Mesendoderm (in vitro differentiated cells): Measurements from ENCODE around the gene RAB36.

ENCODE experiments used
- DNase-seq: peaks from one replicate; pipeline ENCODE4 v3.0.0; 2013
- H2AK5ac ChIP-seq: 2 replicates; pipeline ENCODE4 v1.6.1; 2013; ENCODE audit warnings: low read length, inconsistent platforms
- H2BK120ac ChIP-seq: 2 replicates; pipeline ENCODE4 v1.6.1; 2013; ENCODE audit warnings: low read depth, mild to moderate bottlenecking, low read length, moderate library complexity, mixed read lengths
- H2BK15ac ChIP-seq: replicated peaks from 2 replicates; pipeline ENCODE4 v1.6.1; 2013; ENCODE audit warnings: low read depth, mild to moderate bottlenecking, moderate library complexity
- H2BK5ac ChIP-seq: 2 replicates; pipeline ENCODE4 v1.6.1; 2013; ENCODE audit warnings: low read length, inconsistent platforms
- H3K18ac ChIP-seq: 2 replicates; pipeline ENCODE4 v1.6.1; 2013; ENCODE audit warnings: mild to moderate bottlenecking, low read length, mixed read lengths
- H3K23ac ChIP-seq: one replicate; pipeline ENCODE4 v1.6.1; 2013; ENCODE audit warnings: low read length
- H3K27ac ChIP-seq: 2 replicates; pipeline ENCODE4 v1.5.1; 2013; ENCODE audit warnings: low read depth, mild to moderate bottlenecking, inconsistent platforms, low read length, moderate library complexity
- H3K27me3 ChIP-seq: 2 replicates; pipeline ENCODE4 v1.6.1; 2013; ENCODE audit warnings: low read length, control low read depth, mild to moderate bottlenecking, inconsistent platforms; ENCODE audit not compliant: insufficient read depth, poor library complexity
- H3K36me3 ChIP-seq: 2 replicates; pipeline ENCODE4 v1.6.1; 2013; ENCODE audit warnings: low read length, inconsistent platforms; ENCODE audit not compliant: control insufficient read depth, insufficient read depth
- H3K4ac ChIP-seq: one replicate; pipeline ENCODE4 v1.6.1; 2013; ENCODE audit warnings: low read depth, mild to moderate bottlenecking, low read length, moderate library complexity
- H3K4me1 ChIP-seq: 2 replicates; pipeline ENCODE4 v1.6.1; 2013; ENCODE audit warnings: low read depth, low read length, inconsistent platforms; ENCODE audit not compliant: control insufficient read depth
- H3K4me2 ChIP-seq: 2 replicates; pipeline ENCODE4 v1.6.1; 2013; ENCODE audit warnings: low read length
- H3K4me3 ChIP-seq: 2 replicates; pipeline ENCODE4 v1.5.1; 2013; ENCODE audit warnings: mild to moderate bottlenecking, low read length
- H3K56ac ChIP-seq: one replicate; pipeline ENCODE4 v1.6.1; 2013; ENCODE audit warnings: low read length
- H3K79me1 ChIP-seq: 2 replicates; pipeline ENCODE4 v1.6.1; 2013; ENCODE audit warnings: low read length, inconsistent platforms
- H3K79me2 ChIP-seq: 2 replicates; pipeline ENCODE4 v1.6.1; 2013; ENCODE audit warnings: mild to moderate bottlenecking, low read length; ENCODE audit not compliant: control insufficient read depth, insufficient read depth
- H3K9ac ChIP-seq: 2 replicates; pipeline ENCODE4 v1.6.1; 2013; ENCODE audit warnings: low read length, inconsistent platforms
- H4K5ac ChIP-seq: one replicate; pipeline ENCODE4 v1.6.1; 2013; ENCODE audit warnings: low read length
- H4K8ac ChIP-seq: one replicate; pipeline ENCODE4 v1.6.1; 2013; ENCODE audit warnings: low read depth, mild to moderate bottlenecking, control low read depth, low read length, moderate library complexity
- WGBS: extraction: QIAGEN DNeasy Blood & Tissue Kit; methylation state at CpG from one replicate; pipeline ENCODE4 v1.1.7; 2013; ENCODE audit warnings: low lambda C conversion rate, missing lambda C conversion rate; ENCODE audit not compliant: insufficient coverage; ENCODE audit errors: extremely low coverage; 5-methylcytosine and 5-hydroxymethylcytosine counted together

The RAB36 gene

GRCh38 chr22:23184764-23185113, 39.5 kb downstream of the RAB36 start:
- peaks cover 26% of the 10 kb centered on the region for H3K79me1 ChIP-seq
- H3K18ac ChIP-seq = no peak overlapping the region
- H3K4me1 ChIP-seq = peaks cover 21% of the 10 kb centered on the region
- H3K4ac ChIP-seq = no peak overlapping the region
- H3K56ac ChIP-seq = no peak overlapping the region
- no peak overlapping the region for H3K27ac ChIP-seq
- no peak overlapping the region for H3K4me2 ChIP-seq
- no peak overlapping the region for H2BK15ac ChIP-seq
- H3K36me3 ChIP-seq = no peaks in the 10 kb centered on the region
- H3K23ac ChIP-seq = no peak overlapping the region
- H2BK120ac ChIP-seq = no peak overlapping the region
- no peak overlapping the region for H3K4me3 ChIP-seq
- no peak overlapping the region for H2BK5ac ChIP-seq
- H3K27me3 ChIP-seq = no peaks in the 10 kb centered on the region
- no peak overlapping the region for H4K8ac ChIP-seq
- WGBS = no CpG with 5 or more reads among the region's 5 CpGs
- no peak overlapping the region for H3K9ac ChIP-seq
- H3K79me2 ChIP-seq = peaks cover 82% of the 10 kb centered on the region
- no peak overlapping the region for H4K5ac ChIP-seq
- H2AK5ac ChIP-seq = no peak overlapping the region
- no peak for DNase-seq

GRCh38 chr22:23187211-23187610, 41.9 kb downstream of the RAB36 start:
- Histone ChIP-seq H3K79me1 (peaks cover 27% of the 10 kb centered on the region), H3K18ac (no peak overlapping the region), H3K36me3 (no peaks in the 10 kb centered on the region), H3K27me3 (no peaks in the 10 kb centered on the region), H2AK5ac (no peak overlapping the region), H4K8ac (no peak overlapping the region), H3K27ac (no peak overlapping the region), H3K23ac (no peak overlapping the region), H3K9ac (no peak overlapping the region), H3K79me2 (peaks cover 94% of the 10 kb centered on the region), H2BK15ac (no peak overlapping the region), H2BK5ac (no peak overlapping the region), H3K4me1 (peaks cover 22% of the 10 kb centered on the region), H3K4ac (no peak overlapping the region), H3K56ac (no peak overlapping the region), H3K4me2 (no peak overlapping the region), H4K5ac (no peak overlapping the region), H2BK120ac (no peak overlapping the region), H3K4me3 (no peak overlapping the region)
- no peak for DNase-seq
- no CpG with 5 or more reads among the region's 4 CpGs for WGBS

- no peak overlapping the region for H3K4me2 ChIP-seq
- peaks cover 30% of the 10 kb centered on the region for H3K79me1 ChIP-seq
- H3K56ac ChIP-seq = no peak overlapping the region
- H2AK5ac ChIP-seq = no peak overlapping the region
- no peak overlapping the region for H4K5ac ChIP-seq
- H3K36me3 ChIP-seq = peaks cover 1% of the 10 kb centered on the region
- no peak overlapping the region for H3K4me3 ChIP-seq
- H3K27ac ChIP-seq = no peak overlapping the region
- H2BK5ac ChIP-seq = no peak overlapping the region
- H3K27me3 ChIP-seq = no peaks in the 10 kb centered on the region
- H4K8ac ChIP-seq = no peak overlapping the region
- peaks cover 21% of the 10 kb centered on the region for H3K4me1 ChIP-seq
- peak overlapping the region; percentile 57 for H3K23ac ChIP-seq
- WGBS = no CpG with 5 or more reads among the region's 7 CpGs
- no peak overlapping the region for H3K4ac ChIP-seq
- H3K79me2 ChIP-seq = peaks cover 94% of the 10 kb centered on the region
- no peak overlapping the region for H2BK15ac ChIP-seq
- no peak overlapping the region for H2BK120ac ChIP-seq
- H3K18ac ChIP-seq = no peak overlapping the region
- no peak for DNase-seq
- peak overlapping the region; percentile 21 for H3K9ac ChIP-seq
These were observed 42.8 kb downstream of the RAB36 start for GRCh38 chr22:23187871-23188700.

GRCh38 chr22:23190526-23190925, 45.2 kb downstream of the RAB36 start:
- Histone ChIP-seq H3K79me1 (peaks cover 34% of the 10 kb centered on the region), H3K79me2 (peaks cover 86% of the 10 kb centered on the region), H3K18ac (no peak overlapping the region), H3K4me2 (no peak overlapping the region), H3K4ac (no peak overlapping the region), H3K36me3 (peaks cover 1% of the 10 kb centered on the region), H3K56ac (no peak overlapping the region), H4K8ac (no peak overlapping the region), H2AK5ac (no peak overlapping the region), H3K27me3 (no peaks in the 10 kb centered on the region), H3K23ac (no peak overlapping the region), H3K4me1 (peaks cover 13% of the 10 kb centered on the region), H3K4me3 (no peak overlapping the region), H2BK15ac (no peak overlapping the region), H2BK120ac (no peak overlapping the region), H2BK5ac (no peak overlapping the region), H4K5ac (no peak overlapping the region), H3K9ac (no peak overlapping the region), H3K27ac (no peak overlapping the region)
- DNase-seq = no peak
- no CpG with 5 or more reads among the region's 9 CpGs for WGBS

- peaks cover 1% of the 10 kb centered on the region for H3K36me3 ChIP-seq
- peak; percentile 65 for DNase-seq
These were observed 46.9 kb downstream of the RAB36 start for GRCh38 chr22:23192133-23192532.

GRCh38 chr22:23192558-23192957, 47.3 kb downstream of the RAB36 start:
- H3K56ac ChIP-seq = no peak overlapping the region
- no peak overlapping the region for H2BK120ac ChIP-seq
- no peak overlapping the region for H3K4me2 ChIP-seq
- H3K4me1 ChIP-seq = peaks cover 13% of the 10 kb centered on the region
- no peak overlapping the region for H2AK5ac ChIP-seq
- no peaks in the 10 kb centered on the region for H3K27me3 ChIP-seq
- H3K27ac ChIP-seq = no peak overlapping the region
- H3K4me3 ChIP-seq = no peak overlapping the region
- no peak overlapping the region for H4K8ac ChIP-seq
- no peak overlapping the region for H2BK15ac ChIP-seq
- H3K18ac ChIP-seq = no peak overlapping the region
- WGBS = no CpG with 5 or more reads among the region's 4 CpGs
- H3K79me2 ChIP-seq = peaks cover 83% of the 10 kb centered on the region
- H3K9ac ChIP-seq = no peak overlapping the region
- DNase-seq = no peak
- peaks cover 39% of the 10 kb centered on the region for H3K79me1 ChIP-seq
- no peak overlapping the region for H3K4ac ChIP-seq
- no peak overlapping the region for H4K5ac ChIP-seq
- H3K36me3 ChIP-seq = peaks cover 1% of the 10 kb centered on the region
- H3K23ac ChIP-seq = peak overlapping the region; percentile 15
- H2BK5ac ChIP-seq = no peak overlapping the region

More at GRCh38 chr22:23192133-23192532, 46.9 kb downstream of the RAB36 start:
- Histone ChIP-seq H2AK5ac (no peak overlapping the region), H3K4me2 (no peak overlapping the region), H3K79me2 (peaks cover 84% of the 10 kb centered on the region), H3K4me3 (no peak overlapping the region), H3K9ac (no peak overlapping the region), H3K27ac (no peak overlapping the region), H4K5ac (no peak overlapping the region), H3K79me1 (peaks cover 36% of the 10 kb centered on the region), H4K8ac (no peak overlapping the region), H3K27me3 (no peaks in the 10 kb centered on the region), H3K23ac (peak overlapping the region; percentile 15), H3K56ac (peak overlapping the region; percentile 56), H3K4me1 (peaks cover 13% of the 10 kb centered on the region), H3K4ac (no peak overlapping the region), H2BK120ac (no peak overlapping the region), H2BK15ac (no peak overlapping the region), H3K18ac (no peak overlapping the region), H2BK5ac (no peak overlapping the region)
- WGBS = no CpG with 5 or more reads among the region's 5 CpGs
